GM23338 (cell line): ENCODE data around the gene ZIC5. TPM values are rescaled to one million over a fixed set of nuclear protein-coding genes. Genes with fewer than 3 reads are reported as not detected.

Experiments
- ATAC-seq: fragments of 200-7000 bp; cut with Tn5 transposase; 3 replicates; pipeline ENCODE4 v1.9.1; 2020
- DNase-seq: peaks from one replicate; pipeline ENCODE4 v3.0.0-alpha.2; 2015; ENCODE audit warnings: low spot score
- H2AFZ ChIP-seq: fragments of 200-600 bp; sonication (generic); 2 replicates; pipeline ENCODE4 v1.8.0; 2016; ENCODE audit warnings: antibody characterized with exemption, mild to moderate bottlenecking, moderate library complexity
- H3F3A ChIP-seq: fragments of 200-600 bp; sonication (generic); replicated peaks from 2 replicates; pipeline ENCODE4 v1.8.0; 2017; ENCODE audit warnings: antibody characterized with exemption, mixed run types, low read depth
- H3K27ac ChIP-seq: fragments of 200-600 bp; sonication (generic); 2 replicates; pipeline ENCODE4 v1.6.1; 2016; ENCODE audit warnings: low read depth
- H3K27me3 ChIP-seq: fragments of 200-600 bp; sonication (generic); 2 replicates; pipeline ENCODE4 v1.8.0; 2016; ENCODE audit warnings: mild to moderate bottlenecking, mixed run types, moderate library complexity; ENCODE audit not compliant: insufficient read depth
- H3K36me3 ChIP-seq: fragments of 200-600 bp; sonication (generic); 2 replicates; pipeline ENCODE4 v1.8.0; 2016; ENCODE audit warnings: mild to moderate bottlenecking; ENCODE audit not compliant: insufficient read depth
- H3K4me1 ChIP-seq: fragments of 200-600 bp; sonication (generic); 2 replicates; pipeline ENCODE4 v1.8.0; 2016; ENCODE audit warnings: mild to moderate bottlenecking, moderate library complexity; ENCODE audit not compliant: insufficient read depth
- H3K4me2 ChIP-seq: fragments of 200-600 bp; sonication (generic); 2 replicates; pipeline ENCODE4 v1.7.1; 2017; ENCODE audit warnings: mixed run types
- H3K4me3 ChIP-seq: fragments of 200-600 bp; sonication (generic); 2 replicates; pipeline ENCODE4 v1.6.1; 2016; ENCODE audit warnings: mixed run types
- H3K79me2 ChIP-seq: fragments of 200-600 bp; sonication (generic); replicated peaks from 2 replicates; pipeline ENCODE4 v1.8.0; 2017; ENCODE audit warnings: mild to moderate bottlenecking; ENCODE audit not compliant: insufficient read depth
- H3K9me2 ChIP-seq: fragments of 200-600 bp; sonication (generic); 2 replicates; pipeline ENCODE4 v1.8.0; 2017; ENCODE audit not compliant: insufficient read depth
- H4K20me1 ChIP-seq: fragments of 200-600 bp; sonication (generic); replicated peaks from 2 replicates; pipeline ENCODE4 v1.8.0; 2017; ENCODE audit warnings: mild to moderate bottlenecking; ENCODE audit not compliant: insufficient read depth
- H3K27ac Mint-ChIP-seq: 2 replicates; pipeline ENCODE4 v1.8.0; 2020; ENCODE audit warnings: inconsistent platforms, mild to moderate bottlenecking, moderate library complexity, mixed read lengths
- H3K27me3 Mint-ChIP-seq: 3 replicates; pipeline ENCODE4 v1.8.0; 2022; ENCODE audit warnings: low read depth, mild to moderate bottlenecking, moderate library complexity, mixed read lengths, inconsistent platforms; ENCODE audit not compliant: insufficient read depth, poor library complexity
- H3K36me3 Mint-ChIP-seq: 3 replicates; pipeline ENCODE4 v1.8.0; 2021; ENCODE audit warnings: low read depth, mild to moderate bottlenecking, inconsistent platforms, moderate library complexity, mixed read lengths
- H3K4me1 Mint-ChIP-seq: 3 replicates; pipeline ENCODE4 v1.8.0; 2020; ENCODE audit warnings: mild to moderate bottlenecking, inconsistent platforms, mixed read lengths
- H3K4me3 Mint-ChIP-seq: 3 replicates; pipeline ENCODE4 v1.8.0; 2021; ENCODE audit warnings: moderate library complexity, mild to moderate bottlenecking, inconsistent platforms, mixed read lengths
- H3K9me3 Mint-ChIP-seq: 3 replicates; pipeline ENCODE4 v1.8.0; 2020; ENCODE audit warnings: moderate library complexity, mild to moderate bottlenecking, inconsistent platforms, mixed read lengths
- CREB1 ChIP-seq: fragments of 250-450 bp; sonication (Bioruptor Pico); IDR thresholded peaks from 2 replicates; pipeline ENCODE4 v1.5.0; 2020; ENCODE audit warnings: low read depth, mild to moderate bottlenecking, moderate library complexity
- EZH2 ChIP-seq: fragments of 200-600 bp; sonication (generic); IDR thresholded peaks from one replicate; pipeline ENCODE4 v1.8.0; 2017; ENCODE audit warnings: antibody characterized with exemption, mild to moderate bottlenecking, low read depth; ENCODE audit not compliant: unreplicated experiment
- EZH2phosphoT487 ChIP-seq: fragments of 200-600 bp; sonication (generic); IDR thresholded peaks from one replicate; pipeline ENCODE4 v1.8.1; 2018; ENCODE audit warnings: antibody characterized with exemption; ENCODE audit not compliant: unreplicated experiment
- JUNB ChIP-seq: IDR thresholded peaks from one replicate; pipeline ENCODE4 v1.6.1; 2016; ENCODE audit warnings: antibody characterized with exemption; ENCODE audit not compliant: unreplicated experiment
- NANOG ChIP-seq: IDR thresholded peaks from 2 replicates; pipeline ENCODE4 v1.6.1; 2016; ENCODE audit warnings: antibody characterized with exemption, borderline replicate concordance
- POLR2AphosphoS5 ChIP-seq: IDR thresholded peaks from 2 replicates; pipeline ENCODE4 v1.6.1; 2016; ENCODE audit warnings: antibody characterized with exemption, low read depth
- STAT1 ChIP-seq: IDR thresholded peaks from one replicate; pipeline ENCODE4 v1.6.1; 2016; ENCODE audit warnings: antibody characterized with exemption; ENCODE audit not compliant: unreplicated experiment
- ZNF114 ChIP-seq: fragments of 250-450 bp; sonication (Bioruptor Pico); IDR thresholded peaks from 2 replicates; pipeline ENCODE4 v1.5.0; 2020; ENCODE audit warnings: mild to moderate bottlenecking, moderate library complexity
- ZNF331 ChIP-seq: fragments of 250-450 bp; sonication (Bioruptor Pico); IDR thresholded peaks from 2 replicates; pipeline ENCODE4 v1.5.0; 2020; ENCODE audit warnings: low read depth, mild to moderate bottlenecking, moderate library complexity
- polyA plus RNA-seq: library from polyadenylated mRNA; unstranded; fragments of >200 nt; fragmentation: Nextera tagmentation; extraction: Ambion mirVana; gene quantifications from 2 replicates; pipeline ENCODE4 v1.2.1, GENCODE V29; 2016
- total RNA-seq: library from RNA; depleted of rRNA; stranded (reverse); fragments of >200 nt; shearing (Covaris generic); gene quantifications from 2 replicates; pipeline ENCODE4 v1.2.3, GENCODE V29; 2014
- TF ChIP-seq, protein P1 (sequence below), 2 experiments: fragments of 200-600 bp in 1 of 2; sonication (generic) in 1 of 2; conservative IDR thresholded peaks; 2 replicates each; pipeline versions ENCODE4 v1.5.1 to v1.6.1; 2016 to 2017; ENCODE audit warnings: antibody characterized with exemption in 2 of 2, low read depth in 2 of 2, mild to moderate bottlenecking in 2 of 2, moderate library complexity in 1 of 2
- TF ChIP-seq, protein P2 (sequence below): IDR thresholded peaks from 2 replicates; pipeline ENCODE4 v1.6.1; 2016; ENCODE audit warnings: antibody characterized with exemption
- TF ChIP-seq, protein P3 (sequence below): fragments of 250-450 bp; sonication (Bioruptor Pico); IDR thresholded peaks from 2 replicates; pipeline ENCODE4 v1.5.0; 2020; ENCODE audit warnings: mild to moderate bottlenecking, moderate library complexity
- TF ChIP-seq, protein P4 (sequence below): IDR thresholded peaks from one replicate; pipeline ENCODE4 v1.6.1; 2018; ENCODE audit warnings: antibody characterized with exemption; ENCODE audit not compliant: unreplicated experiment

Gene ZIC5
- total and polyA plus RNA-seq, 2 experiments from 2014 or later = 14.1 to 28.0 TPM

DNA sequence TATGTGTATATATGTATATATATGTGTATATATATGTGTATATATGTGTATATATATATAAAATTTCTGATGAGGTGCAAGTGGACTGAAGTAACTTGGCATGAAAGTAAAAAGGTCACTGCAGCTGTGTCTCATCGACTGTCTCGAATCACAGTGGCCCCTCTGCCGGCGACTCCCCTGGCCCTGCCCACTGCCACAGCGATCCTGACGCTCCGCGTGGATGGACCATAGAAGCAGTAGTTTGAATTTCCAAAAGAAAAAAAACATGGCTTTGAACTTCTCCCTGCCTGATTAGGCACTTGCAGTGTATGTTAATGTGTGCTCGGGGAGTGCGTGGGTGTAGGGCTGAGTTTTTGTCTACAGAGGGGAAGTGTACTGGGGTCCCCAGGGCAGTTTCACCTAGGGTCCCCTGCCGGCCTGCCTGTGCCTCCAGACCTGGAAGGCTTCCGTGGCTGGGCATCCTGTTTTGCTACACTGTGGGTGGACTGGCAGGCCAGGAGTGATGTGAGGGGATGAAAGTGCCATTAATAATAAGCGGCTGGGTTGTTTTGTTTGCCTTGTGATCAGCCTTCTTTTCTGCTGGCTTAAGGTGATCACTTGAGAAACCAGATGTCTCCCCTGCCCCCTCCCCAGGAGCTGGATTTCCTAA is 10.8 kb downstream of the ZIC5 start:
- Histone ChIP-seq H3K79me2 (peaks cover 8% of the 10 kb centered on the region), H3K9me2 (no peaks in the 10 kb centered on the region), H2AFZ (no peak overlapping the region), H3K4me2 (peak overlapping the region; percentile 74), H3F3A (peaks cover 29% of the 10 kb centered on the region), H3K36me3 (peaks cover 16% of the 10 kb centered on the region), H4K20me1 (peaks cover 16% of the 10 kb centered on the region), H3K27me3 (peaks cover 85% of the 10 kb centered on the region), H3K27ac (no peak overlapping the region), H3K4me1 (peaks cover 77% of the 10 kb centered on the region), H3K4me3 (peak overlapping the region; percentile 40; the same call in 1 of the 2 replicates)
- DNase-seq (peak; percentile 51), ATAC-seq (no peak)
- H3K36me3 Mint-ChIP-seq = peaks cover 23% of the 10 kb centered on the region
- H3K27ac Mint-ChIP-seq = no peak overlapping the region
- H3K27me3 Mint-ChIP-seq = peaks cover 57% of the 10 kb centered on the region
- peaks cover 55% of the 10 kb centered on the region for H3K4me1 Mint-ChIP-seq
- peak overlapping the region; percentile 40 for H3K4me3 Mint-ChIP-seq
- H3K9me3 Mint-ChIP-seq = no peaks in the 10 kb centered on the region
- no peak for TF ChIP-seq ZNF114 (CRISPR knock-in tag)
- no peak for TF ChIP-seq CREB1 (CRISPR knock-in tag)
- no peak for TF ChIP-seq ZNF331 (CRISPR knock-in tag)
- no peak for TF ChIP-seq EZH2
- no peak for TF ChIP-seq EZH2phosphoT487
- TF ChIP-seq JUNB = no peak
- no peak for TF ChIP-seq STAT1
- no peak for TF ChIP-seq NANOG
- TF ChIP-seq POLR2AphosphoS5 = no peak
- TF ChIP-seq, protein P1, sequence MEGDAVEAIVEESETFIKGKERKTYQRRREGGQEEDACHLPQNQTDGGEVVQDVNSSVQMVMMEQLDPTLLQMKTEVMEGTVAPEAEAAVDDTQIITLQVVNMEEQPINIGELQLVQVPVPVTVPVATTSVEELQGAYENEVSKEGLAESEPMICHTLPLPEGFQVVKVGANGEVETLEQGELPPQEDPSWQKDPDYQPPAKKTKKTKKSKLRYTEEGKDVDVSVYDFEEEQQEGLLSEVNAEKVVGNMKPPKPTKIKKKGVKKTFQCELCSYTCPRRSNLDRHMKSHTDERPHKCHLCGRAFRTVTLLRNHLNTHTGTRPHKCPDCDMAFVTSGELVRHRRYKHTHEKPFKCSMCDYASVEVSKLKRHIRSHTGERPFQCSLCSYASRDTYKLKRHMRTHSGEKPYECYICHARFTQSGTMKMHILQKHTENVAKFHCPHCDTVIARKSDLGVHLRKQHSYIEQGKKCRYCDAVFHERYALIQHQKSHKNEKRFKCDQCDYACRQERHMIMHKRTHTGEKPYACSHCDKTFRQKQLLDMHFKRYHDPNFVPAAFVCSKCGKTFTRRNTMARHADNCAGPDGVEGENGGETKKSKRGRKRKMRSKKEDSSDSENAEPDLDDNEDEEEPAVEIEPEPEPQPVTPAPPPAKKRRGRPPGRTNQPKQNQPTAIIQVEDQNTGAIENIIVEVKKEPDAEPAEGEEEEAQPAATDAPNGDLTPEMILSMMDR (conservative IDR thresholded peaks at IDR 0.05; ENCODE audit: low read depth in 2 of 2) = no peak
- TF ChIP-seq, protein P2, sequence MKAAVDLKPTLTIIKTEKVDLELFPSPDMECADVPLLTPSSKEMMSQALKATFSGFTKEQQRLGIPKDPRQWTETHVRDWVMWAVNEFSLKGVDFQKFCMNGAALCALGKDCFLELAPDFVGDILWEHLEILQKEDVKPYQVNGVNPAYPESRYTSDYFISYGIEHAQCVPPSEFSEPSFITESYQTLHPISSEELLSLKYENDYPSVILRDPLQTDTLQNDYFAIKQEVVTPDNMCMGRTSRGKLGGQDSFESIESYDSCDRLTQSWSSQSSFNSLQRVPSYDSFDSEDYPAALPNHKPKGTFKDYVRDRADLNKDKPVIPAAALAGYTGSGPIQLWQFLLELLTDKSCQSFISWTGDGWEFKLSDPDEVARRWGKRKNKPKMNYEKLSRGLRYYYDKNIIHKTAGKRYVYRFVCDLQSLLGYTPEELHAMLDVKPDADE = no peak
- TF ChIP-seq, protein P3, sequence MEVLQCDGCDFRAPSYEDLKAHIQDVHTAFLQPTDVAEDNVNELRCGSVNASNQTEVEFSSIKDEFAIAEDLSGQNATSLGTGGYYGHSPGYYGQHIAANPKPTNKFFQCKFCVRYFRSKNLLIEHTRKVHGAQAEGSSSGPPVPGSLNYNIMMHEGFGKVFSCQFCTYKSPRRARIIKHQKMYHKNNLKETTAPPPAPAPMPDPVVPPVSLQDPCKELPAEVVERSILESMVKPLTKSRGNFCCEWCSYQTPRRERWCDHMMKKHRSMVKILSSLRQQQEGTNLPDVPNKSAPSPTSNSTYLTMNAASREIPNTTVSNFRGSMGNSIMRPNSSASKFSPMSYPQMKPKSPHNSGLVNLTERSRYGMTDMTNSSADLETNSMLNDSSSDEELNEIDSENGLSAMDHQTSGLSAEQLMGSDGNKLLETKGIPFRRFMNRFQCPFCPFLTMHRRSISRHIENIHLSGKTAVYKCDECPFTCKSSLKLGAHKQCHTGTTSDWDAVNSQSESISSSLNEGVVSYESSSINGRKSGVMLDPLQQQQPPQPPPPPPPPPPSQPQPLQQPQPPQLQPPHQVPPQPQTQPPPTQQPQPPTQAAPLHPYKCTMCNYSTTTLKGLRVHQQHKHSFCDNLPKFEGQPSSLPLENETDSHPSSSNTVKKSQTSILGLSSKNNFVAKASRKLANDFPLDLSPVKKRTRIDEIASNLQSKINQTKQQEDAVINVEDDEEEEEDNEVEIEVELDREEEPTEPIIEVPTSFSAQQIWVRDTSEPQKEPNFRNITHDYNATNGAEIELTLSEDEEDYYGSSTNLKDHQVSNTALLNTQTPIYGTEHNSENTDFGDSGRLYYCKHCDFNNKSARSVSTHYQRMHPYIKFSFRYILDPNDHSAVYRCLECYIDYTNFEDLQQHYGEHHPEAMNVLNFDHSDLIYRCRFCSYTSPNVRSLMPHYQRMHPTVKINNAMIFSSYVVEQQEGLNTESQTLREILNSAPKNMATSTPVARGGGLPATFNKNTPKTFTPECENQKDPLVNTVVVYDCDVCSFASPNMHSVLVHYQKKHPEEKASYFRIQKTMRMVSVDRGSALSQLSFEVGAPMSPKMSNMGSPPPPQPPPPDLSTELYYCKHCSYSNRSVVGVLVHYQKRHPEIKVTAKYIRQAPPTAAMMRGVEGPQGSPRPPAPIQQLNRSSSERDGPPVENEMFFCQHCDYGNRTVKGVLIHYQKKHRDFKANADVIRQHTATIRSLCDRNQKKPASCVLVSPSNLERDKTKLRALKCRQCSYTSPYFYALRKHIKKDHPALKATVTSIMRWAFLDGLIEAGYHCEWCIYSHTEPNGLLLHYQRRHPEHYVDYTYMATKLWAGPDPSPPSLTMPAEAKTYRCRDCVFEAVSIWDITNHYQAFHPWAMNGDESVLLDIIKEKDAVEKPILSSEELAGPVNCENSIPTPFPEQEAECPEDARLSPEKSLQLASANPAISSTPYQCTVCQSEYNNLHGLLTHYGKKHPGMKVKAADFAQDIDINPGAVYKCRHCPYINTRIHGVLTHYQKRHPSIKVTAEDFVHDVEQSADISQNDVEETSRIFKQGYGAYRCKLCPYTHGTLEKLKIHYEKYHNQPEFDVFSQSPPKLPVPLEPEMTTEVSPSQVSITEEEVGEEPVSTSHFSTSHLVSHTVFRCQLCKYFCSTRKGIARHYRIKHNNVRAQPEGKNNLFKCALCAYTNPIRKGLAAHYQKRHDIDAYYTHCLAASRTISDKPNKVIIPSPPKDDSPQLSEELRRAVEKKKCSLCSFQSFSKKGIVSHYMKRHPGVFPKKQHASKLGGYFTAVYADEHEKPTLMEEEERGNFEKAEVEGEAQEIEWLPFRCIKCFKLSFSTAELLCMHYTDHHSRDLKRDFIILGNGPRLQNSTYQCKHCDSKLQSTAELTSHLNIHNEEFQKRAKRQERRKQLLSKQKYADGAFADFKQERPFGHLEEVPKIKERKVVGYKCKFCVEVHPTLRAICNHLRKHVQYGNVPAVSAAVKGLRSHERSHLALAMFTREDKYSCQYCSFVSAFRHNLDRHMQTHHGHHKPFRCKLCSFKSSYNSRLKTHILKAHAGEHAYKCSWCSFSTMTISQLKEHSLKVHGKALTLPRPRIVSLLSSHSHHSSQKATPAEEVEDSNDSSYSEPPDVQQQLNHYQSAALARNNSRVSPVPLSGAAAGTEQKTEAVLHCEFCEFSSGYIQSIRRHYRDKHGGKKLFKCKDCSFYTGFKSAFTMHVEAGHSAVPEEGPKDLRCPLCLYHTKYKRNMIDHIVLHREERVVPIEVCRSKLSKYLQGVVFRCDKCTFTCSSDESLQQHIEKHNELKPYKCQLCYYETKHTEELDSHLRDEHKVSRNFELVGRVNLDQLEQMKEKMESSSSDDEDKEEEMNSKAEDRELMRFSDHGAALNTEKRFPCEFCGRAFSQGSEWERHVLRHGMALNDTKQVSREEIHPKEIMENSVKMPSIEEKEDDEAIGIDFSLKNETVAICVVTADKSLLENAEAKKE (CRISPR knock-in tag) = no peak
- TF ChIP-seq, protein P4, sequence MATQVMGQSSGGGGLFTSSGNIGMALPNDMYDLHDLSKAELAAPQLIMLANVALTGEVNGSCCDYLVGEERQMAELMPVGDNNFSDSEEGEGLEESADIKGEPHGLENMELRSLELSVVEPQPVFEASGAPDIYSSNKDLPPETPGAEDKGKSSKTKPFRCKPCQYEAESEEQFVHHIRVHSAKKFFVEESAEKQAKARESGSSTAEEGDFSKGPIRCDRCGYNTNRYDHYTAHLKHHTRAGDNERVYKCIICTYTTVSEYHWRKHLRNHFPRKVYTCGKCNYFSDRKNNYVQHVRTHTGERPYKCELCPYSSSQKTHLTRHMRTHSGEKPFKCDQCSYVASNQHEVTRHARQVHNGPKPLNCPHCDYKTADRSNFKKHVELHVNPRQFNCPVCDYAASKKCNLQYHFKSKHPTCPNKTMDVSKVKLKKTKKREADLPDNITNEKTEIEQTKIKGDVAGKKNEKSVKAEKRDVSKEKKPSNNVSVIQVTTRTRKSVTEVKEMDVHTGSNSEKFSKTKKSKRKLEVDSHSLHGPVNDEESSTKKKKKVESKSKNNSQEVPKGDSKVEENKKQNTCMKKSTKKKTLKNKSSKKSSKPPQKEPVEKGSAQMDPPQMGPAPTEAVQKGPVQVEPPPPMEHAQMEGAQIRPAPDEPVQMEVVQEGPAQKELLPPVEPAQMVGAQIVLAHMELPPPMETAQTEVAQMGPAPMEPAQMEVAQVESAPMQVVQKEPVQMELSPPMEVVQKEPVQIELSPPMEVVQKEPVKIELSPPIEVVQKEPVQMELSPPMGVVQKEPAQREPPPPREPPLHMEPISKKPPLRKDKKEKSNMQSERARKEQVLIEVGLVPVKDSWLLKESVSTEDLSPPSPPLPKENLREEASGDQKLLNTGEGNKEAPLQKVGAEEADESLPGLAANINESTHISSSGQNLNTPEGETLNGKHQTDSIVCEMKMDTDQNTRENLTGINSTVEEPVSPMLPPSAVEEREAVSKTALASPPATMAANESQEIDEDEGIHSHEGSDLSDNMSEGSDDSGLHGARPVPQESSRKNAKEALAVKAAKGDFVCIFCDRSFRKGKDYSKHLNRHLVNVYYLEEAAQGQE = no peak
